K562 (cell line): Measurements from ENCODE around the gene TTBK2. TPM values are rescaled to one million over a fixed set of nuclear protein-coding genes. Genes with fewer than 3 reads are reported as not detected.
A peak's percentile ranks its signal among the peaks of the same experiment; 100 is the strongest.

Experiments
- ATAC-seq: fragments of 200-7000 bp; cut with Tn5 transposase; 3 replicates; pipeline ENCODE4 v1.9.1; 2020; ENCODE audit warnings: moderate library complexity
- BruUV-seq: library from RNA; stranded (reverse); fragments of 400-500 nt; replicated peaks from 2 replicates; lab custom pipeline; 2021; lab: Mats Ljungman, UMichigan
- CTCF ChIA-PET: fragments of 300-600 bp; formaldehyde crosslinking; extraction: SDS; loops from one replicate; lab custom pipeline; 2021; ENCODE audit warnings: low intra/inter-chr PET ratio; lab: Yijun Ruan, JAX
- POLR2A ChIA-PET: fragments of 300-600, 350-650 bp; sonication (Branson Sonifier 250); formaldehyde crosslinking; extraction: SDS; loops from one replicate; lab custom pipeline; 2021; ENCODE audit warnings: antibody characterized with exemption, inconsistent platforms; lab: Yijun Ruan, JAX
- DNase-seq, 4 experiments: peaks; one replicate each; pipeline versions ENCODE4 v3.0.0 to v3.0.0-alpha.2; 2011 to 2018; ENCODE audit warnings: low spot score in 3 of 4, mixed read lengths in 3 of 4; ENCODE audit errors: extremely low read depth in 1 of 4
- FAIRE-seq: peaks from 2 replicates; lab custom pipeline; 2011; peaks lifted over from hg19 to GRCh38; lab: Jason Lieb, UNC
- H2AFZ ChIP-seq: 2 replicates; pipeline ENCODE4 v1.6.0; 2011; ENCODE audit warnings: low read depth, low read length, control low read depth, inconsistent platforms
- H3K27ac ChIP-seq: fragments of 200-600 bp; 3 replicates; pipeline ENCODE4 v1.8.0; 2011; ENCODE audit warnings: low read depth, mild to moderate bottlenecking, control low read depth, inconsistent platforms, low read length, moderate library complexity, mixed read lengths; ENCODE audit errors: extremely low read depth
- H3K27me3 ChIP-seq, 2 experiments: fragments of 300-600 bp in 1 of 2; 2 replicates in 1 of 2; 3 replicates in 1 of 2; pipeline versions ENCODE4 v1.6.0 to v1.8.0; 2011; ENCODE audit warnings: inconsistent platforms in 2 of 2, low read length in 2 of 2, mild to moderate bottlenecking in 1 of 2, mixed read lengths in 1 of 2, moderate library complexity in 1 of 2; ENCODE audit not compliant: control insufficient read depth in 2 of 2, insufficient read depth in 2 of 2
- H3K36me3 ChIP-seq: fragments of 300-600 bp; 3 replicates; pipeline ENCODE4 v1.8.0; 2011; ENCODE audit warnings: mild to moderate bottlenecking, low read length, inconsistent platforms; ENCODE audit not compliant: control insufficient read depth, insufficient read depth
- H3K4me1 ChIP-seq, 2 experiments: fragments of 200-600 bp in 1 of 2; replicated peaks in 1 of 2; 2 replicates in 1 of 2; 3 replicates in 1 of 2; pipeline versions ENCODE4 v1.5.1 to v1.8.0; 2011; ENCODE audit warnings: inconsistent platforms in 2 of 2, low read length in 2 of 2, mild to moderate bottlenecking in 1 of 2, mixed read lengths in 1 of 2, moderate library complexity in 1 of 2; ENCODE audit not compliant: control insufficient read depth in 2 of 2, insufficient read depth in 2 of 2
- H3K4me2 ChIP-seq: 2 replicates; pipeline ENCODE4 v1.6.1; 2011; ENCODE audit warnings: low read length, control low read depth, inconsistent platforms, mixed read lengths; ENCODE audit not compliant: insufficient read depth
- H3K4me3 ChIP-seq: fragments of 200-600 bp; sonication (generic), shearing (Covaris generic); 2 replicates; pipeline ENCODE4 v1.5.1; 2016; ENCODE audit warnings: control low read depth, inconsistent platforms
- H3K79me2 ChIP-seq: fragments of 200-600 bp; 3 replicates; pipeline ENCODE4 v1.8.0; 2011; ENCODE audit warnings: low read length, inconsistent platforms; ENCODE audit not compliant: control insufficient read depth, insufficient read depth
- H3K9ac ChIP-seq, 2 experiments: 2 replicates each; pipeline versions ENCODE4 v1.6.0 to v1.6.1; 2011; ENCODE audit warnings: low read depth in 2 of 2, low read length in 2 of 2, control low read depth in 1 of 2, inconsistent platforms in 1 of 2, mild to moderate bottlenecking in 1 of 2, mixed read lengths in 1 of 2; ENCODE audit not compliant: insufficient read depth in 1 of 2
- H3K9me1 ChIP-seq: one replicate; pipeline ENCODE4 v1.6.0; 2011; ENCODE audit warnings: inconsistent platforms, mild to moderate bottlenecking, low read length, moderate library complexity; ENCODE audit not compliant: control insufficient read depth, insufficient read depth
- H3K9me3 ChIP-seq: replicated peaks from 2 replicates; pipeline ENCODE4 v1.5.1; 2011; ENCODE audit warnings: low read depth, low read length, inconsistent platforms; ENCODE audit not compliant: control insufficient read depth, insufficient read depth
- H4K20me1 ChIP-seq: replicated peaks from 2 replicates; pipeline ENCODE4 v1.6.1; 2011; ENCODE audit warnings: low read length, inconsistent platforms, mixed read lengths; ENCODE audit not compliant: control insufficient read depth, insufficient read depth
- C11orf30 ChIP-seq: fragments of 450-650 bp; IDR thresholded peaks from 2 replicates; pipeline ENCODE4 v1.6.1; 2016; ENCODE audit warnings: low read depth, mild to moderate bottlenecking
- CBFA2T3 ChIP-seq: fragments of 450-650 bp; IDR thresholded peaks from 2 replicates; pipeline ENCODE4 v1.6.1; 2017
- KDM1A ChIP-seq, 2 experiments: fragments of 450-650 bp; IDR thresholded peaks; 2 replicates each; pipeline ENCODE4 v1.6.1; 2016; ENCODE audit warnings: mild to moderate bottlenecking in 2 of 2
- MAFF ChIP-seq: IDR thresholded peaks from 2 replicates; pipeline ENCODE4 v1.6.1; 2012; ENCODE audit warnings: low read length, improper control_type of control experiment
- MAFK ChIP-seq: IDR thresholded peaks from 2 replicates; pipeline ENCODE4 v1.6.1; 2011; ENCODE audit warnings: low read length, improper control_type of control experiment
- NFE2 ChIP-seq: IDR thresholded peaks from 2 replicates; pipeline ENCODE4 v1.6.1; 2014; ENCODE audit warnings: antibody characterized with exemption, low read depth
- RBM34 ChIP-seq: fragments of 200-400 bp; formaldehyde crosslinking; IDR thresholded peaks from 2 replicates; pipeline ENCODE4 v1.6.1; 2018; ENCODE audit warnings: low read length, borderline replicate concordance; ENCODE audit not compliant: insufficient read depth
- RHOXF2B ChIP-seq: fragments of 250-450 bp; sonication (Bioruptor Pico); conservative IDR thresholded peaks from 2 replicates; pipeline ENCODE4 v1.5.1; 2021
- ZNF316 ChIP-seq: fragments of 450-650 bp; IDR thresholded peaks from 2 replicates; pipeline ENCODE4 v1.6.1; 2016
- WGBS: fragments of 100-300 bp; shearing (Covaris generic); methylation state at CpG from one replicate; pipeline ENCODE4 v1.1.6; 2016; ENCODE audit warnings: low coverage, mixed read lengths; ENCODE audit not compliant: insufficient coverage; ENCODE audit errors: missing lambda C conversion rate; 5-methylcytosine and 5-hydroxymethylcytosine counted together
- in situ Hi-C: fragments of 300-500 bp; cut with MboI; formaldehyde crosslinking; loops from 4 replicates; pipeline ENCODE4 v1.15.0; 2018; ENCODE audit warnings: inconsistent platforms, mixed read lengths
- intact Hi-C: fragments of 100-400 bp; cut with micrococcal nuclease; formaldehyde crosslinking; loops from 2 replicates; pipeline ENCODE4 v1.14.2; 2022
- polyA plus RNA-seq, 8 experiments: library from polyadenylated mRNA; depleted of rRNA in 4 of 8; stranded (reverse) in 5 of 8; unstranded in 3 of 8; fragments of >200 nt; fragmentation: Nextera tagmentation in 2 of 8; fragmentation: Illumina TruSeq in 1 of 8; extraction: Ambion mirVana in 2 of 8; extraction: Trizol in 1 of 8; gene quantifications; 2 replicates each; pipeline versions ENCODE4 v1.2.1 to v1.2.3, GENCODE V29; 2011 to 2014; ENCODE audit warnings: inconsistent platforms in 1 of 8, missing spikeins in 1 of 8
- total RNA-seq, 7 experiments: library from RNA; depleted of rRNA in 6 of 7; stranded (reverse); fragments of >200 nt in 6 of 7; fragmentation: Illumina TruSeq in 2 of 7; extraction: Trizol in 2 of 7; gene quantifications; 2 replicates each; pipeline versions ENCODE4 v1.2.1 to v1.2.3, GENCODE V29; 2011 to 2021; ENCODE audit warnings: low replicate concordance in 1 of 7

Gene TTBK2
- total and polyA plus RNA-seq, 9 of the 15 experiments (the other 6 are each of a cell fraction or from before 2014, with no cell fraction given): 0.89 to 8.0 (median 4.8) TPM

DNA sequence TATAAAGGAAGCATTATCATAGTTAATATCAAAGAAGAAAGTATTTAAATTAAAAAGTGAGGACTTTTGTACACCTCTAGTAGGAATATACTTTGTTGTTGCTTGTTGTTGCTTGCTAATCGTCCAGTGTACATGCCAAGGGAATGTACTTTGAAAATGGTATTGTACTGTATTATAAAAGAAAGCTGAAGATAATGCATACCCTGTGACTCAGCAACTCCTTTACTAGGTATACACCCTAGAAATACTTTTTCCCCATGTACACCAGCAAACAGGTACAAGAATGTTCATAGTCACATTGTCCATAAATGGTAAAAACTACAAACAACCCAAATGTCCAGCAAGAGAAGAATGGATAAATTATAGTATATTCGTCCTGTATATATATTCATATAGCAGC is 12.0 kb downstream of the TTBK2 start:
- no TSS peak for BruUV-seq
- ATAC-seq: peak; percentile 60
- intact Hi-C loops: no loop called here

More for the DNA sequence above, 12.0 kb downstream of the TTBK2 start:
- H3K36me3 ChIP-seq: no peaks in the 10 kb centered on the region; the same call in 2 of the 3 replicates
- no peak overlapping the region for H2AFZ ChIP-seq
- no peaks in the 10 kb centered on the region for H3K27me3 ChIP-seq
- H3K79me2 ChIP-seq: peaks cover 18% of the 10 kb centered on the region
- H3K9me1 ChIP-seq: no peaks in the 10 kb centered on the region
- in situ Hi-C loops: no loop called here
- H3K9ac ChIP-seq: no peak overlapping the region
- H3K4me3 ChIP-seq: no peak overlapping the region
- DNase-seq: no peak
- H3K4me1 ChIP-seq: peaks cover 6 to 11% of the 10 kb centered on the region in 2 experiments; a peak in 4 of 5 replicates
- CTCF ChIA-PET: interaction anchor here (0.6 kb wide), 1 partner anchor 18 kb away, joined by 3 read pairs; no protein-coding TSS in a partner anchor
- no peaks in the 10 kb centered on the region for H4K20me1 ChIP-seq
- TF ChIP-seq ZNF316: peak; percentile 27; the same call in 1 of the 2 replicates
- no peak for TF ChIP-seq CBFA2T3
- TF ChIP-seq KDM1A (IDR thresholded peaks at IDR 0.05): peak in 1 of 2 experiments; percentile 36; a peak in 1 of 4 replicates
- peak; percentile 42 for TF ChIP-seq MAFK
- no peak for TF ChIP-seq RBM34
- TF ChIP-seq NFE2: peak; percentile 81
- TF ChIP-seq MAFF: peak; percentile 47; the same call in 1 of the 2 replicates
- TF ChIP-seq C11orf30: peak; percentile 65; the same call in 1 of the 2 replicates
- no peak for TF ChIP-seq RHOXF2B (CRISPR knock-in tag)
- H3K9me3 ChIP-seq: no peaks in the 10 kb centered on the region
- peak overlapping the region; percentile 10; the same call in 1 of the 3 replicates for H3K27ac ChIP-seq
- POLR2A ChIA-PET: interaction anchor here (0.9 to 1.6 kb wide), 3 partner anchors 9 to 15 kb away, joined by 4 to 5 read pairs (median 5); no protein-coding TSS in a partner anchor
- no peak for FAIRE-seq
- 17% methylated on average over 2 of the region's 2 CpGs for WGBS
- H3K4me2 ChIP-seq: no peak overlapping the region
